GM21619 (cell line): Measurements from ENCODE around the gene CCDC83.
"Not testable (repeated sequence)": the region's sequence is repeated elsewhere in the genome, so short reads cannot be mapped to it uniquely, and the experiment has no call there.

Experiments
- ATAC-seq: cut with Tn5 transposase; IDR thresholded peaks from one replicate; pipeline ENCODE4 v1.9.1; 2021; ENCODE audit not compliant: unreplicated experiment

Gene CCDC83

GRCh38 chr11:85835263-85835662 is 19.9 kb upstream of the CCDC83 start:
- no peak for ATAC-seq

- ATAC-seq: no peak
Measured at GRCh38 chr11:85835729-85836128, 19.5 kb upstream of the CCDC83 start.

- not testable (repeated sequence) for ATAC-seq
Measured at GRCh38 chr11:85840932-85841331, 14.3 kb upstream of the CCDC83 start.

GRCh38 chr11:85843929-85844328 is 11.3 kb upstream of the CCDC83 start:
- ATAC-seq: no peak

- no peak for ATAC-seq
Measured at GRCh38 chr11:85844439-85845123, 10.6 kb upstream of the CCDC83 start.

- no peak for ATAC-seq
Measured at GRCh38 chr11:85845124-85845631, 10.0 kb upstream of the CCDC83 start.

- no peak for ATAC-seq
Measured at GRCh38 chr11:85847436-85847835, 7.7 kb upstream of the CCDC83 start.

- no peak for ATAC-seq
Measured at GRCh38 chr11:85848006-85848405, 7.2 kb upstream of the CCDC83 start.

GRCh38 chr11:85848556-85848955 is 6.6 kb upstream of the CCDC83 start:
- ATAC-seq: no peak

GRCh38 chr11:85852754-85853153 is 2.4 kb upstream of the CCDC83 start:
- not testable (repeated sequence) for ATAC-seq

GRCh38 chr11:85853541-85853940 is 1.6 kb upstream of the CCDC83 start:
- ATAC-seq: not testable (repeated sequence)

- no peak for ATAC-seq
Measured at GRCh38 chr11:85854212-85854556, 999 bp upstream of the CCDC83 start.

GRCh38 chr11:85854557-85855340 is 434 bp upstream of the CCDC83 start:
- ATAC-seq: peak; percentile 100

- ATAC-seq: no peak
Measured at GRCh38 chr11:85857098-85857497, 1.9 kb downstream of the CCDC83 start.

- not testable (repeated sequence) for ATAC-seq
Measured at GRCh38 chr11:85859541-85859940, 4.4 kb downstream of the CCDC83 start.

- ATAC-seq: no peak
Measured at GRCh38 chr11:85863855-85864254, 8.7 kb downstream of the CCDC83 start.

GRCh38 chr11:85866137-85866827 is 11.1 kb downstream of the CCDC83 start:
- no peak for ATAC-seq

- ATAC-seq: no peak
Measured at GRCh38 chr11:85867751-85868150, 12.6 kb downstream of the CCDC83 start.

- ATAC-seq: no peak
Measured at GRCh38 chr11:85869781-85870180, 14.6 kb downstream of the CCDC83 start.

GRCh38 chr11:85874265-85874664 is 19.1 kb downstream of the CCDC83 start:
- ATAC-seq: no peak

- ATAC-seq: no peak
Measured at GRCh38 chr11:85875505-85875904, 20.3 kb downstream of the CCDC83 start.

GRCh38 chr11:85884581-85885021 is 29.4 kb downstream of the CCDC83 start:
- no peak for ATAC-seq
